GM12892 (cell line): Measurements from ENCODE around the gene CD99.

Experiments used
- POLR2A ChIP-seq: IDR thresholded peaks from 2 replicates; pipeline ENCODE4 v1.6.1; 2011; ENCODE audit warnings: low read depth, low read length, control low read depth
- POLR2AphosphoS5 ChIP-seq: IDR thresholded peaks from 2 replicates; pipeline ENCODE4 v1.6.1; 2011; ENCODE audit warnings: low read depth, low read length, control low read depth
- TAF1 ChIP-seq: IDR thresholded peaks from 2 replicates; pipeline ENCODE4 v1.6.1; 2011; ENCODE audit warnings: low read depth, mild to moderate bottlenecking, control low read depth, low read length, borderline replicate concordance

GRCh38 chrX:2718821-2719220 lies 27.7 kb downstream of the CD99 start:
- TF ChIP-seq POLR2A: no peak
- TF ChIP-seq POLR2AphosphoS5: no peak
- no peak for TF ChIP-seq TAF1
